GM18861 (cell line): ENCODE measurements around the gene WDSUB1.

Source experiments
- ATAC-seq: cut with Tn5 transposase; IDR thresholded peaks from one replicate; pipeline ENCODE4 v1.9.1; 2021; ENCODE audit not compliant: unreplicated experiment

The WDSUB1 gene

DNA sequence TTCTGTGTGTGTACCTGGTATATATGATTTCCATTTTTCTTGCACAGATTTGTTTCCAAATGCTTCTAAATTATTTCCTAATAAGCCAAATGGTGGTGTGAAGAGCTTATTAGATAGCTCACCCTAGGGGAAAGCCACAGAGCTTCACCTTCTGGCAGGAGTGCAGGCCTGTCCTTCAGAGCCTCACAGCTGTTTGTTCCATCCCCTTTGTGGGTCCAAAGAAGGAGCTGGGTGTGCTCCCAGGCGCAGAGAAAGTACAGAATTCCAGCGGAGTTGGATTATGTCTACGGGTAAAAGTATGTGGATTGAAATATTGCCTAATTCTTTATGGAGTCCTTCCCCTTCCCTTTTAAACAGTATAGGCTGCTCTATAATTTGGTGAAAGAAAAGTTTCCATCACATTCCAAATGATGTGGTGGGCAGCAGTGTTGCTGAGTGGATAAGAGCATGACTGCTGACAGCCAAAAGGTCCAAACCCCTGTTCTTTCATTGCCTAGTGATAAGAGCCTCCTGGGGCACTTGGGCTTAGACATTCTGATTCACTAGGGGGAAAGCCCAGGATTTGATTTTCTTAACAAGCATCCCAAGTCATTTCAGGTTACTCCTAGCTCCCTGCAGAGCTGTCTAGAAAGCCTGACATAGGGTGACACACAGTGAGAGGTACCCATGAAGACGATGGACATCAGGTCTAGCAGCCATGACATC lies 86.6 kb downstream of the WDSUB1 start:
- no peak for ATAC-seq

DNA sequence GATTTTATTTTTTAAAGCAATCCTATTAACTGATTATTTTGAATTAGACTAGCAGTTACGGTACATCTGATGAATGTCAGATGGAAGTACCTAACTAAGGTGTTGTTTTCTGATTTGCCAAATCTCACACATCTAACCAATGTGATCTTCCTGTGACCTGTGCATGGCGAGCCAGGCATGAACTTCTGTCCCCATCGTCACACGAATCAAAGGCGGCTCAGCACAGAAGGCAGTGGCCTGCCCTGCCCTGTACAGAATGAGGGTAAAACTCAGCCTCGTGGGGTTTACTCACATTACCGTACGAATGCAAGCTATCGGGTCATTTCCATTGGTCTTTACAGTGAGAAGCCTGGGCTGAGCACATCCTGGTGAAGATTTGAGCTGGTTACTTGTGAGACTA lies 87.3 kb downstream of the WDSUB1 start:
- no peak for ATAC-seq

DNA sequence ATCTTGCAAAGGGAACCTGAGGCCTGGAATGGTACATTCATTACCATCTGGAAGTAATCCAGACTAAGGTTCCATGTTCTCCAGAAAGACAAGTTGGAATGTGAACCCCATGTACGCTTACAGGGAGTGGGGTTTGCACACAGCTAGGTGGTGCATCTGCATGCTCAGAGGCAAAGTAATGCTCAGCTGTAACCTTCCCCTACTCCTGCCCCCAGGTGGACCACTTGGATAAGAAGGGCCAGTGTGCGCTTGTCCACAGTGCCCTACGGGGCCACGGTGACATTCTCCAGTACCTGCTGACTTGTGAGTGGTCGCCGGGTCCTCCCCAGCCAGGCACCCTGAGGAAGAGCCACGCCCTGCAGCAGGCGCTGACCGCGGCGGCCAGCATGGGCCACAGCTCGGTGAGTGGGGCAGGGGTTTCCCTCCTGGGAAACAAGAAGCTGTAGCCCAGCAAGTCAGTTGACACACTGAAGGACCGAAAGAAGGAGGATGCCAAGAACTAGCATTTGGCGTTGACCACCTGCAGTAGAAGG lies 90.0 kb downstream of the WDSUB1 start:
- no peak for ATAC-seq

DNA sequence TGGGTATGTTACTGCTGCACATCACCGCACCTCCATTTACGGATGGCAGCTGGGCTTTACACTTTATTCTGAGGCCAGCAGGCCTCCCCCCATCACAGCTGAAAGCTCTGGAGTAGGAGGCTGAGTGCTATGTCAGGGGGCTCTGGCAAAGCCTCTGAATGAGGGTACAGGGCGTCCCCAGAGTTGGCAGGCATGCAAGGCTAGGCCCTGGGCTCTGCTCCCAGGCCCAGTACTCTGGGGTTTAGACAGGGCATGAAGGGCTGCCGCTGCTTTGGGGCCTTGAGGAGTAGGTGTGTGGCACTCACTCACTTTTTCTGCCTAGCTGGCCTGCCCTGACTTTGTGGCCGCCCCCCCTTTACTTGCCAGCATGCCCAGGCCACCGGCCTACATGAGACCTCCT lies 90.8 kb downstream of the WDSUB1 start:
- no peak for ATAC-seq

DNA sequence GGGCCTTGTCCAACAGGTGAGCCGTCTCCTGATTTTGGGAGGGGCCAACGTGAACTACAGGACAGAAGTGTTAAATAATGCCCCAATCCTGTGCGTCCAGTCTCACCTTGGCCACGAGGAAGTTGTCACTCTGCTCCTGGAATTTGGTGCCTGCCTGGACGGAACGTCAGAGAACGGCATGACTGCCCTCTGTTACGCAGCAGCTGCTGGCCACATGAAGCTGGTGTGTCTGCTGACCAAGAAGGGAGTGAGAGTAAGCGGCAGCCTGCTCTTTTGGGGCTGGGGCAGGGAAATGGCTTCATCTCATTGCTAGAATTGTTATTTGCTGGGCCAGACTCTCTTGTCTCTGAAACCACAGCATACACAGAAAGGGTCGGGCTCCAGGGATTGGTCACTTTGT lies 92.3 kb downstream of the WDSUB1 start:
- ATAC-seq, result no peak

DNA sequence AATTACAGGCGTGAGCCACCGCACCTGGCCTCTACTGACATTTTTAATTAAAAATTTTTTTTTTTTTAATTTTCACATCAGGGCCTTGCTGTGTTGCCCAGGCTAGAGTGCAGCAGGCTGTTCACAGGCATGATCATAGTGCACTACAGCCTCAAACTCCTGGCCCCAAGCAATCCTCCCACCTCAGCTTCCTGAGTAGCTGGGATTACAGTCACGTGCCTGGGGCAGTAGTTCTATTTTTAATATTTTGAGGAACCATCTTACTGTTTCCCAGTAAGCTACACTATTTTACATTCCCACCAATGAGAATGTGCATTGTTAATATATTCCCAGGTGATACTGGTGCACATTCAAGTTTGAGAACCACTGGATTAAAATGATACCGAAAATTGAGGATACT lies 92.7 kb downstream of the WDSUB1 start:
- no peak for ATAC-seq

DNA sequence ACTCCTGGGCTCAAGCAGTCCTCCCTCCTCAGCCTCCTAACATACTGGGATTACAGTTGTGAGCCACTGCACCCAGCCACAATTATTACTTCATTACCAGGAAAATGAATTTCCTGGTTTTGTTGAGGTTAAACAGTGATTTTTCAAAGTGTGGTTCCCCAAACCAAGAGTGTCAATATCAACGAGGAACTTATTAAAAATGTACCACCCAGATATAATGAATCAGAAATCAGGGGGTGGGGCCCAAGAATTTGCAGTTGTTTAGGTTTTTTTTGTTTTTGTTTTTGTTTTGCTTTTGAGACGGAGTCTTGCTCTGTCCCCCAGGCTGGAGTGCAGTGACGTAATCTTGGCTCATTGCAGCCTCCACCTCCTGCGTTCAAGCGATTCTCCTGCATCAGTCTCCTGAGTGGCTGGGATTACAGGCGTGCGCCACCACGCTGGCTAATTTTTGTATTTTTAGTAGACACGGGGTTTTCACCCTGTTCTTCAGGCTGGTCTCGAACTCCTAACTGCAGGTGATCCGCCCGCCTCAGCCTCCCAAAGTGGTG lies 94.1 kb downstream of the WDSUB1 start:
- no peak for ATAC-seq

DNA sequence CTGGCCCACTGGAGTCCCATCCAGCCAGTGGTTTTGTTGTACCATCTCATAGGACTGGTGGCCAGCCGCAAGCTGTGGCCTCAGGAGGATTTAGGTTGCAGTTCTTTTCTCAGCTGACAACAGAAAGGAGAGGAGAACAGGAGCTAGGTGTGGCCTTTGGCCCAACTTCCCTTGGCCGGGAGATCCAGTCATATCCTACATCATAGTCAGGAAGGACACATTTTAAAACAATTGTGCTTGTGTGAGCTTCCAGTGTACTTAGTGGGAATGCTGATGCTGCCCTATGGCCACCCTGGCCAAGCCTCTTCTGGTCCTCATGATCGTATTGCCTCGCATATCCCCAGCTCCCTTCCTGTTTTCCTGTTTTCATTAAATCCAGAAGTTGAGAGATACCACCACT lies 98.1 kb downstream of the WDSUB1 start:
- no peak for ATAC-seq

DNA sequence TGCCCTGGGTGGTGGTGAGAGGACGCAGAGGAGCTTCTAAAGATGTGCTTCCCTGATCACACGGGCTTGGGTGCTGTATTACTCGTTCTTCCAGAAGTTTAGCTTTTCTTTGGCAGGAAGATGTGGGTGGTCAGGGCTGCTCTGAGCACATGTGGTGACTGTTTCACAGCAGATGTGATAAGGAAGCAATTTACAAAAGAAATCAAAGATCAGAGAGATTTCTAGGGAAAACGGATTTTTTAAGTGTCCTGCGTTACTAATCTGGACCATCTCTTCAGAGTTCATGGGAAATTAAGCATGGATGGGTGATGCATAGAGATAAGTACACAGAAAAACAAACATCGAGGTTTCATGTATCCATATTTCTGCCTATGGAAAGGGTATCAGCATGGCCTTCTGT lies 99.4 kb downstream of the WDSUB1 start:
- ATAC-seq, result no peak

DNA sequence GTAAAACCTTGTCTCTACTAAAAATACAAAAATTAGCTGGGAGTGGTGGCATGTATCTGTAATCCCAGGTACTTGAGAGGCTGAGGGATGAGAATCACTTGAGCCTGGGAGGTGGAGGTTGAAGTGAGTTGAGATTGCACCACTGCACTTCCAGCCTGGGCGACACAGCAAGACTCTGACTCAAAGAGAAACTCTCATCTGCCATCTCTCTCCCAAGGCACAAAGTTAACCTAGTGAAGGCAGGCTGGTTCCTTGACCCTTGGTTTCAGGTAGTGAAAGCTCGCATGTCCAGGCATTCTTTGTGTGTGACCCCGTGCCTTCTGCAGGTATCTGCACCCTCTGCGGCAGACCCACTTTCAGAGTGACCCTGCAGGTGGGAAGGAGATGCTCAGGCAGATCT lies 100.0 kb downstream of the WDSUB1 start:
- ATAC-seq, result peak; percentile 45
